SK-N-SH (cell line): Measurements from ENCODE around the gene ACRBP. TPM values are rescaled to one million over a fixed set of nuclear protein-coding genes. Genes with fewer than 3 reads are reported as not detected.
A peak's percentile ranks its signal among the peaks of the same experiment; 100 is the strongest.

Experiments
- CTCF ChIA-PET: fragments of 300-600, 350-600 bp; formaldehyde crosslinking; extraction: SDS; loops from one replicate; lab custom pipeline; 2021; lab: Yijun Ruan, JAX
- POLR2A ChIA-PET: fragments of 350-600 bp; sonication (Branson Sonifier 250); formaldehyde crosslinking; extraction: SDS; loops from one replicate; lab custom pipeline; 2020; ENCODE audit warnings: antibody characterized with exemption, inconsistent platforms; lab: Yijun Ruan, JAX
- DNase-seq: peaks from one replicate; pipeline ENCODE4 v3.0.0; 2012
- H2AFZ ChIP-seq: fragments of 200-600 bp; sonication (generic); 2 replicates; pipeline ENCODE4 v1.8.1; 2016; ENCODE audit warnings: antibody characterized with exemption, mild to moderate bottlenecking, low read depth
- H3F3A ChIP-seq: fragments of 200-600 bp; sonication (generic); replicated peaks from 2 replicates; pipeline ENCODE3; 2016; ENCODE audit warnings: antibody characterized with exemption, mild to moderate bottlenecking; ENCODE audit not compliant: insufficient read depth
- H3K27ac ChIP-seq, 2 experiments: fragments of 200-500 bp in 1 of 2; fragments of 200-600 bp in 1 of 2; sonication (Bioruptor generic) in 1 of 2; sonication (generic), shearing (Covaris generic) in 1 of 2; 2 replicates each; pipeline versions ENCODE4 v1.5.1 to v1.6.1; 2014 to 2016; ENCODE audit warnings: low read depth in 2 of 2, inconsistent platforms in 1 of 2, low read length in 1 of 2, mild to moderate bottlenecking in 1 of 2, mixed read lengths in 1 of 2
- H3K27me3 ChIP-seq: fragments of 200-600 bp; sonication (generic), shearing (Covaris generic); 2 replicates; pipeline ENCODE4 v1.6.1; 2016; ENCODE audit warnings: mixed run types; ENCODE audit not compliant: insufficient read depth
- H3K36me3 ChIP-seq, 2 experiments: fragments of 200-500 bp in 1 of 2; fragments of 200-600 bp in 1 of 2; sonication (Bioruptor generic) in 1 of 2; sonication (generic) in 1 of 2; replicated peaks in 1 of 2; 2 replicates each; pipeline versions ENCODE3 to v1.5.1; 2014 to 2016; ENCODE audit warnings: low read length in 1 of 2, mild to moderate bottlenecking in 1 of 2; ENCODE audit not compliant: insufficient read depth in 2 of 2, control insufficient read depth in 1 of 2
- H3K4me1 ChIP-seq, 2 experiments: fragments of 200-500 bp in 1 of 2; fragments of 200-600 bp in 1 of 2; sonication (Bioruptor generic) in 1 of 2; sonication (generic), shearing (Covaris generic) in 1 of 2; 2 replicates each; pipeline versions ENCODE4 v1.5.1 to v1.6.1; 2014 to 2016; ENCODE audit warnings: low read depth in 1 of 2, low read length in 1 of 2, mixed run types in 1 of 2; ENCODE audit not compliant: insufficient read depth in 2 of 2, control insufficient read depth in 1 of 2
- H3K4me2 ChIP-seq: fragments of 200-600 bp; sonication (generic), shearing (Covaris generic); 2 replicates; pipeline ENCODE4 v1.6.1; 2017; ENCODE audit warnings: mixed run types
- H3K4me3 ChIP-seq, 2 experiments: fragments of 200-500 bp in 1 of 2; fragments of 200-600 bp in 1 of 2; sonication (Bioruptor generic) in 1 of 2; sonication (generic), shearing (Covaris generic) in 1 of 2; 2 replicates each; pipeline versions ENCODE4 v1.5.1 to v1.8.1; 2014 to 2016; ENCODE audit warnings: low read depth in 2 of 2, inconsistent platforms in 1 of 2, low read length in 1 of 2, mild to moderate bottlenecking in 1 of 2, mixed read lengths in 1 of 2, moderate library complexity in 1 of 2
- H3K79me2 ChIP-seq: fragments of 200-600 bp; sonication (generic); 2 replicates; pipeline ENCODE4 v1.8.1; 2017; ENCODE audit warnings: mild to moderate bottlenecking; ENCODE audit not compliant: insufficient read depth
- H3K9ac ChIP-seq: fragments of 200-600 bp; sonication (generic); 2 replicates; pipeline ENCODE4 v1.6.1; 2017; ENCODE audit warnings: mixed run types
- H3K9me2 ChIP-seq: fragments of 200-600 bp; sonication (generic); 2 replicates; pipeline ENCODE4 v1.6.1; 2017; ENCODE audit warnings: mixed run types
- H3K9me3 ChIP-seq: fragments of 200-600 bp; sonication (generic); 2 replicates; pipeline ENCODE4 v1.6.1; 2017; ENCODE audit warnings: mixed run types, mild to moderate bottlenecking, moderate library complexity
- H4K20me1 ChIP-seq: fragments of 200-600 bp; sonication (generic); 2 replicates; pipeline ENCODE4 v1.6.1; 2017; ENCODE audit warnings: mild to moderate bottlenecking, mixed run types; ENCODE audit not compliant: insufficient read depth
- ELF1 ChIP-seq: IDR thresholded peaks from 2 replicates; pipeline ENCODE4 v1.4.0; 2012
- EP300 ChIP-seq, 2 experiments: IDR thresholded peaks; 2 replicates each; pipeline versions ENCODE4 v1.4.0 to v1.6.1; 2012; ENCODE audit warnings: borderline replicate concordance in 1 of 2, low read depth in 1 of 2, low read length in 1 of 2
- FOXJ3 ChIP-seq: sonication (generic); formaldehyde crosslinking; IDR thresholded peaks from 2 replicates; pipeline ENCODE4 v1.5.1; 2020; ENCODE audit warnings: mild to moderate bottlenecking, missing genetic modification reagents
- GABPA ChIP-seq: IDR thresholded peaks from 2 replicates; pipeline ENCODE4 v1.4.0; 2012; ENCODE audit warnings: low read depth, mild to moderate bottlenecking
- NFIC ChIP-seq: IDR thresholded peaks from 2 replicates; pipeline ENCODE4 v1.4.0; 2012; ENCODE audit warnings: borderline replicate concordance
- NRF1 ChIP-seq: IDR thresholded peaks from 2 replicates; pipeline ENCODE4 v1.6.1; 2012; ENCODE audit warnings: low read depth, mild to moderate bottlenecking, low read length
- RAD21 ChIP-seq: IDR thresholded peaks from 2 replicates; pipeline ENCODE4 v1.6.1; 2012; ENCODE audit warnings: mild to moderate bottlenecking, low read length
- RCOR1 ChIP-seq: fragments of 150-350 bp; IDR thresholded peaks from 2 replicates; pipeline ENCODE4 v1.6.1; 2017; ENCODE audit warnings: antibody characterized with exemption, low read length
- RXRA ChIP-seq: IDR thresholded peaks from 2 replicates; pipeline ENCODE4 v1.4.0; 2012; ENCODE audit warnings: low read depth, mild to moderate bottlenecking, borderline replicate concordance
- SMC3 ChIP-seq: IDR thresholded peaks from 2 replicates; pipeline ENCODE4 v1.6.1; 2012; ENCODE audit warnings: low read depth, low read length, improper control_type of control experiment
- TAF1 ChIP-seq: IDR thresholded peaks from 2 replicates; pipeline ENCODE4 v1.6.1; 2012; ENCODE audit warnings: low read depth, mild to moderate bottlenecking, low read length, moderate library complexity, borderline replicate concordance
- TCF12 ChIP-seq: IDR thresholded peaks from 2 replicates; pipeline ENCODE4 v1.4.0; 2012
- WGBS: methylation state at CpG from one replicate; pipeline ENCODE4 v1.1.6; 2017; ENCODE audit warnings: low lambda C conversion rate; 5-methylcytosine and 5-hydroxymethylcytosine counted together
- polyA plus RNA-seq, 3 experiments: library from polyadenylated mRNA; depleted of rRNA; stranded (reverse); fragments of >200 nt; gene quantifications; 2 replicates each; pipeline ENCODE4 v1.2.3, GENCODE V29; 2012
- TF ChIP-seq, protein P1 (sequence below): fragments of 200-600 bp; sonication (generic); IDR thresholded peaks from 2 replicates; pipeline ENCODE4 v1.6.1; 2017; ENCODE audit warnings: antibody characterized with exemption, mild to moderate bottlenecking, moderate library complexity
- TF ChIP-seq, protein P2 (sequence below): IDR thresholded peaks from 2 replicates; pipeline ENCODE4 v1.4.0; 2012; ENCODE audit warnings: low read depth, borderline replicate concordance
- TF ChIP-seq, protein P3 (sequence below): IDR thresholded peaks from 2 replicates; pipeline ENCODE4 v1.4.0; 2012; ENCODE audit warnings: low read depth, borderline replicate concordance

The ACRBP gene
- polyA plus RNA-seq, 1 of the 3 experiments (the other 2 are of a cell fraction), result 0.71 TPM

DNA sequence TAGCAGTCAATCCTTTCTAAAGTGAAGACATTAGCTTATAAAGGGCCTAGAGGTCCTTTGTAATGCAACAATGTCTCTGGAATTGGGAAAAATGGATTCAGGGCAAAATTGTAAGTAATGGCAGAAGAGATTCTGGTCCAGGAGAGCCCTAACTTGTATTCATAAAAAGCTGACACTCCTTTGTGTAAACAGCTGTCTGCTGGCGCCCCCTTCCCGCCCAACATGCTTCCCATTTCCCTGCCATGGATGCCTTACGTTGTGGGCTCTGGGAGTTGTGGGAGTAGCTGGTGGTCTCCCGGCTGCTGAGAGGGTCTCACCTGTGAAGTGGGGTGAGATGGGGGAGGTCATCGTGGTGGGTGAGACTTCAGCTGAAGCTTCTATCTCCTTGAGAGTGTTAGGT is 2.3 kb downstream of the ACRBP start:
- no peaks in the 10 kb centered on the region for H3K79me2 ChIP-seq
- 46% methylated on average over 5 of the region's 5 CpGs for WGBS
- H4K20me1 ChIP-seq, result no peaks in the 10 kb centered on the region
- H3K4me3 ChIP-seq, result no peak overlapping the region
- H3K4me2 ChIP-seq, result no peak overlapping the region
- no peaks in the 10 kb centered on the region for H3K36me3 ChIP-seq
- ChIA-PET CTCF (interaction anchor here (0.7 to 4.2 kb wide), 17 partner anchors 9 to 107 kb away, joined by 3 to 32 read pairs (median 6); partner anchors contain the start of gene LPAR5), POLR2A (interaction anchor here (0.8 to 1.8 kb wide), 3 partner anchors 12 to 27 kb away, joined by 3 to 5 read pairs (median 5); no protein-coding TSS in a partner anchor)
- H2AFZ ChIP-seq, result no peak overlapping the region
- H3K27me3 ChIP-seq, result no peaks in the 10 kb centered on the region
- no peaks in the 10 kb centered on the region for H3K4me1 ChIP-seq
- no peak overlapping the region for H3K27ac ChIP-seq
- no peak for TF ChIP-seq NFIC
- no peak for TF ChIP-seq ELF1
- TF ChIP-seq SMC3, result peak; percentile 58
- no peak for TF ChIP-seq TAF1
- TF ChIP-seq, protein P1, sequence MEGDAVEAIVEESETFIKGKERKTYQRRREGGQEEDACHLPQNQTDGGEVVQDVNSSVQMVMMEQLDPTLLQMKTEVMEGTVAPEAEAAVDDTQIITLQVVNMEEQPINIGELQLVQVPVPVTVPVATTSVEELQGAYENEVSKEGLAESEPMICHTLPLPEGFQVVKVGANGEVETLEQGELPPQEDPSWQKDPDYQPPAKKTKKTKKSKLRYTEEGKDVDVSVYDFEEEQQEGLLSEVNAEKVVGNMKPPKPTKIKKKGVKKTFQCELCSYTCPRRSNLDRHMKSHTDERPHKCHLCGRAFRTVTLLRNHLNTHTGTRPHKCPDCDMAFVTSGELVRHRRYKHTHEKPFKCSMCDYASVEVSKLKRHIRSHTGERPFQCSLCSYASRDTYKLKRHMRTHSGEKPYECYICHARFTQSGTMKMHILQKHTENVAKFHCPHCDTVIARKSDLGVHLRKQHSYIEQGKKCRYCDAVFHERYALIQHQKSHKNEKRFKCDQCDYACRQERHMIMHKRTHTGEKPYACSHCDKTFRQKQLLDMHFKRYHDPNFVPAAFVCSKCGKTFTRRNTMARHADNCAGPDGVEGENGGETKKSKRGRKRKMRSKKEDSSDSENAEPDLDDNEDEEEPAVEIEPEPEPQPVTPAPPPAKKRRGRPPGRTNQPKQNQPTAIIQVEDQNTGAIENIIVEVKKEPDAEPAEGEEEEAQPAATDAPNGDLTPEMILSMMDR, result peak; percentile 28
- TF ChIP-seq, protein P2, sequence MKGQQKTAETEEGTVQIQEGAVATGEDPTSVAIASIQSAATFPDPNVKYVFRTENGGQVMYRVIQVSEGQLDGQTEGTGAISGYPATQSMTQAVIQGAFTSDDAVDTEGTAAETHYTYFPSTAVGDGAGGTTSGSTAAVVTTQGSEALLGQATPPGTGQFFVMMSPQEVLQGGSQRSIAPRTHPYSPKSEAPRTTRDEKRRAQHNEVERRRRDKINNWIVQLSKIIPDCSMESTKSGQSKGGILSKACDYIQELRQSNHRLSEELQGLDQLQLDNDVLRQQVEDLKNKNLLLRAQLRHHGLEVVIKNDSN, result no peak
- no peak for TF ChIP-seq GABPA
- TF ChIP-seq TCF12, result no peak
- no peak for TF ChIP-seq RCOR1
- no peak for TF ChIP-seq RXRA
- TF ChIP-seq, protein P3, sequence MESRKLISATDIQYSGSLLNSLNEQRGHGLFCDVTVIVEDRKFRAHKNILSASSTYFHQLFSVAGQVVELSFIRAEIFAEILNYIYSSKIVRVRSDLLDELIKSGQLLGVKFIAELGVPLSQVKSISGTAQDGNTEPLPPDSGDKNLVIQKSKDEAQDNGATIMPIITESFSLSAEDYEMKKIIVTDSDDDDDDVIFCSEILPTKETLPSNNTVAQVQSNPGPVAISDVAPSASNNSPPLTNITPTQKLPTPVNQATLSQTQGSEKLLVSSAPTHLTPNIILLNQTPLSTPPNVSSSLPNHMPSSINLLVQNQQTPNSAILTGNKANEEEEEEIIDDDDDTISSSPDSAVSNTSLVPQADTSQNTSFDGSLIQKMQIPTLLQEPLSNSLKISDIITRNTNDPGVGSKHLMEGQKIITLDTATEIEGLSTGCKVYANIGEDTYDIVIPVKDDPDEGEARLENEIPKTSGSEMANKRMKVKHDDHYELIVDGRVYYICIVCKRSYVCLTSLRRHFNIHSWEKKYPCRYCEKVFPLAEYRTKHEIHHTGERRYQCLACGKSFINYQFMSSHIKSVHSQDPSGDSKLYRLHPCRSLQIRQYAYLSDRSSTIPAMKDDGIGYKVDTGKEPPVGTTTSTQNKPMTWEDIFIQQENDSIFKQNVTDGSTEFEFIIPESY, result no peak
- no peak for TF ChIP-seq EP300 (IDR thresholded peaks at IDR 0.05; ENCODE audit: borderline replicate concordance in 1 of 2, low read depth in 1 of 2, low read length in 1 of 2)
- TF ChIP-seq NRF1, result no peak
- TF ChIP-seq RAD21, result peak; percentile 75
- TF ChIP-seq FOXJ3 (CRISPR knock-in tag), result no peak
- no peaks in the 10 kb centered on the region for H3K9me3 ChIP-seq
- peak; percentile 74 for DNase-seq
- no peaks in the 10 kb centered on the region for H3K9me2 ChIP-seq
- H3K9ac ChIP-seq, result no peak overlapping the region
- no peaks in the 10 kb centered on the region for H3F3A ChIP-seq
